22Rv1 (cell line): ENCODE data around the gene CD68.

Experiments
- ZFX ChIP-seq: fragments of 450-650 bp; IDR thresholded peaks from 2 replicates; pipeline ENCODE4 v1.6.1; 2017; ENCODE audit warnings: antibody characterized with exemption, borderline replicate concordance
- TF ChIP-seq, protein P1 (sequence below): fragments of 450-650 bp; IDR thresholded peaks from 2 replicates; pipeline ENCODE4 v1.5.1; 2017; ENCODE audit warnings: mild to moderate bottlenecking

- TF ChIP-seq, protein P1, sequence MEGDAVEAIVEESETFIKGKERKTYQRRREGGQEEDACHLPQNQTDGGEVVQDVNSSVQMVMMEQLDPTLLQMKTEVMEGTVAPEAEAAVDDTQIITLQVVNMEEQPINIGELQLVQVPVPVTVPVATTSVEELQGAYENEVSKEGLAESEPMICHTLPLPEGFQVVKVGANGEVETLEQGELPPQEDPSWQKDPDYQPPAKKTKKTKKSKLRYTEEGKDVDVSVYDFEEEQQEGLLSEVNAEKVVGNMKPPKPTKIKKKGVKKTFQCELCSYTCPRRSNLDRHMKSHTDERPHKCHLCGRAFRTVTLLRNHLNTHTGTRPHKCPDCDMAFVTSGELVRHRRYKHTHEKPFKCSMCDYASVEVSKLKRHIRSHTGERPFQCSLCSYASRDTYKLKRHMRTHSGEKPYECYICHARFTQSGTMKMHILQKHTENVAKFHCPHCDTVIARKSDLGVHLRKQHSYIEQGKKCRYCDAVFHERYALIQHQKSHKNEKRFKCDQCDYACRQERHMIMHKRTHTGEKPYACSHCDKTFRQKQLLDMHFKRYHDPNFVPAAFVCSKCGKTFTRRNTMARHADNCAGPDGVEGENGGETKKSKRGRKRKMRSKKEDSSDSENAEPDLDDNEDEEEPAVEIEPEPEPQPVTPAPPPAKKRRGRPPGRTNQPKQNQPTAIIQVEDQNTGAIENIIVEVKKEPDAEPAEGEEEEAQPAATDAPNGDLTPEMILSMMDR: no peak
- no peak for TF ChIP-seq ZFX
Measured at GRCh38 chr17:7580604-7581575, 1.5 kb downstream of the CD68 start.
